BJ (cell line): ENCODE measurements around the gene PLAAT2. TPM values are rescaled to one million over a fixed set of nuclear protein-coding genes. Genes with fewer than 3 reads are reported as not detected.
"Not testable (repeated sequence)": the region's sequence is repeated elsewhere in the genome, so short reads cannot be mapped to it uniquely, and the experiment has no call there.

Source experiments
- CTCF ChIA-PET: fragments of 350-600 bp; formaldehyde crosslinking; extraction: SDS; loops from one replicate; lab custom pipeline; 2021; ENCODE audit warnings: antibody characterized with exemption, inconsistent platforms; lab: Yijun Ruan, JAX
- POLR2A ChIA-PET: fragments of 300-600 bp; sonication (Branson Sonifier 250); formaldehyde crosslinking; extraction: SDS; loops from one replicate; lab custom pipeline; 2021; ENCODE audit warnings: antibody characterized with exemption; lab: Charles Lee
- DNase-seq: peaks from one replicate; pipeline ENCODE4 v3.0.0-alpha.2; 2011; ENCODE audit warnings: low read depth
- H3K27me3 ChIP-seq: 2 replicates; pipeline ENCODE4 v1.6.0; 2011; ENCODE audit warnings: low read length; ENCODE audit not compliant: control insufficient read depth, insufficient read depth
- H3K36me3 ChIP-seq: 2 replicates; pipeline ENCODE4 v1.5.1; 2011; ENCODE audit warnings: low read length; ENCODE audit not compliant: control insufficient read depth, insufficient read depth
- H3K4me3 ChIP-seq: 2 replicates; pipeline ENCODE4 v1.5.1; 2011; ENCODE audit warnings: low read depth, mild to moderate bottlenecking, control low read depth, low read length
- CTCF ChIP-seq: IDR thresholded peaks from 2 replicates; pipeline ENCODE4 v1.5.1; 2011; ENCODE audit warnings: low read depth, mild to moderate bottlenecking, control low read depth, inconsistent platforms, low read length, moderate library complexity; ENCODE audit not compliant: insufficient read depth
- polyA plus RNA-seq: library from polyadenylated mRNA; depleted of rRNA; stranded (reverse); fragments of >200 nt; gene quantifications from 2 replicates; pipeline ENCODE4 v1.2.3, GENCODE V29; 2011

The PLAAT2 gene
- polyA plus RNA-seq, 1 experiment: not detected

GRCh38 chr11:63530021-63530420 is 33.2 kb downstream of the PLAAT2 start:
- POLR2A ChIA-PET: no interaction called here
- CTCF ChIA-PET: no interaction called here

GRCh38 chr11:63529373-63529772 is 33.8 kb downstream of the PLAAT2 start:
- H3K36me3 ChIP-seq, POLR2A ChIA-PET, DNase-seq, H3K4me3 ChIP-seq, H3K27me3 ChIP-seq, CTCF ChIA-PET: not testable (repeated sequence)

More at GRCh38 chr11:63530021-63530420, 33.2 kb downstream of the PLAAT2 start:
- no peaks in the 10 kb centered on the region for H3K27me3 ChIP-seq
- no peak for TF ChIP-seq CTCF
- DNase-seq: no peak
- no peaks in the 10 kb centered on the region for H3K36me3 ChIP-seq
- no peak overlapping the region for H3K4me3 ChIP-seq

DNA sequence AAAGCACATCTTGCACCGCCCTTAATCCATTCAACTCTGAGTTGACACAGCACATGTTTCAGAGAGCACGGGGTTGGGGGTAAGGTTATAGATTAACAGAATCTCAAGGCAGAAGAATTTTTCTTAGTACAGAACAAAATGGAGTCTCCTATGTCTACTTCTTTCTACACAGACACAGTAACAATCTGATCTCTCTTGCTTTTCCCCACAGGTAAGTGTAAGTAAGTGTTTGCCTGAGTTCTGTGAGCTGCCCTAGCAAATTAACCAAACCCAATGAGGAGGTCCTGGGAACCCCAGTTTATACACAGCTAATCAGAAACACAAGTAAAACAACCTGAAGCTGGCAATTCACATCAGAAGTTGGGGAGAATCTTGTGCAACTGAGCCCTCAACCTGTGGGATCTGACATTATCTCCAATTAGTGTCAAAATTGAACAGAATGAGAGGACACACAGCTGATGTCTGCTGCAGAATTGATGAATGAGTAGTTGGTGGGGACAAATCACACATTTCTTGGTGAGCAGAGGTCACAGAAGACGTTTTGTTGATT is 34.4 kb downstream of the PLAAT2 start:
- CTCF ChIA-PET, POLR2A ChIA-PET, H3K36me3 ChIP-seq, H3K27me3 ChIP-seq, H3K4me3 ChIP-seq, DNase-seq: not testable (repeated sequence)

DNA sequence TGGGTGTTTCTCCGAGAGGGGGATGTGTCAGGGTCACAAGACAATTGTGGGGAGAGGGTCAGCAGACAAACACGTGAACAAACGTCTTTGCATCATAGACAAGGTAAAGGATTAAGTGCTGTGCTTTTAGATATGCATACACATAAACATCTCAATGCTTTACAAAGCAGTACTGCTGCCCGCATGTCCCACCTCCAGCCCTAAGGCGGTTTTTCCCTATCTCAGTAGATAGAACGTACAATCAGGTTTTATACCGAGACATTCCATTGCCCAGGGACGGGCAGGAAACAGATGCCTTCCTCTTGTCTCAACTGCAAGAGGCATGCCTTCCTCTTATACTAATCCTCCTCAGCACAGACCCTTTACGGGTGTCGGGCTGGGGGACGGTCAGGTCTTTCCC is 35.0 kb downstream of the PLAAT2 start:
- CTCF ChIA-PET, H3K36me3 ChIP-seq, DNase-seq: not testable (repeated sequence)

GRCh38 chr11:63527667-63528066 is 35.5 kb downstream of the PLAAT2 start:
- Histone ChIP-seq H3K4me3 (no peak overlapping the region), H3K36me3 (no peaks in the 10 kb centered on the region), H3K27me3 (no peaks in the 10 kb centered on the region)
- no peak for DNase-seq
- ChIA-PET POLR2A (no interaction called here), CTCF (no interaction called here)
- no peak for TF ChIP-seq CTCF

More for the DNA sequence above, 35.0 kb downstream of the PLAAT2 start:
- H3K4me3 ChIP-seq, POLR2A ChIA-PET, H3K27me3 ChIP-seq: not testable (repeated sequence)

DNA sequence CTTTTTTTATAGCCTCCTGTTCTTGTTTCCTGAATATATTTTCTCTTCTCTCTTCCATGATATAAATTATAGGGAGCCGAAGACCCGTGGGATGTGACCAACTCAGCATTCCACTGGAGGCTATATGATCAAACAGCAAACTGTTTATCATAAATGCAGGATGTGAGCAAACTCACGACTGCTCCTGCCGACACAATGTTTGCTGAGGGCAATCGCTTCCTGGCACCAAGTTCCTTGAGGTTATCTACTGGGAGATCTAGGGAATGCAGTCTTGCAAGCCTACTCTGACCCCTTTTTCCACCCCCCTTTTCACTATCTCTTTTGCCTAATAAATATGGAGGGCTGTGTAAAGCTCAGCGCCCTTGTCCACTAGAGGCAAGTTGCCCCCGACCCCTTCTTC is 40.0 kb downstream of the PLAAT2 start:
- H3K4me3 ChIP-seq: no peak overlapping the region
- H3K27me3 ChIP-seq: no peaks in the 10 kb centered on the region; the same call in 1 of the 2 replicates
- TF ChIP-seq CTCF: no peak
- DNase-seq: no peak
- ChIA-PET CTCF (interaction anchor here (1.2 kb wide), 1 partner anchor 28 kb away, joined by 3 read pairs; no protein-coding TSS in a partner anchor), POLR2A (no interaction called here)
- H3K36me3 ChIP-seq: no peaks in the 10 kb centered on the region

- ChIA-PET POLR2A (no interaction called here), CTCF (interaction anchor here (1.2 kb wide), 1 partner anchor 27 kb away, joined by 3 read pairs; no protein-coding TSS in a partner anchor)
- H3K36me3 ChIP-seq: no peaks in the 10 kb centered on the region
- TF ChIP-seq CTCF: no peak
- no peak for DNase-seq
- H3K4me3 ChIP-seq: no peak overlapping the region
- no peaks in the 10 kb centered on the region; the same call in 1 of the 2 replicates for H3K27me3 ChIP-seq
These were observed 41.3 kb downstream of the PLAAT2 start for GRCh38 chr11:63521896-63522295.
